CMK (cell line): Measurements from ENCODE around the gene PSME4.
"Not testable (repeated sequence)": the region's sequence is repeated elsewhere in the genome, so short reads cannot be mapped to it uniquely, and the experiment has no call there.

ENCODE experiments used
- DNase-seq: peaks from one replicate; pipeline ENCODE4 v3.0.0-alpha.2; 2010; ENCODE audit warnings: low read depth

Gene PSME4

DNA sequence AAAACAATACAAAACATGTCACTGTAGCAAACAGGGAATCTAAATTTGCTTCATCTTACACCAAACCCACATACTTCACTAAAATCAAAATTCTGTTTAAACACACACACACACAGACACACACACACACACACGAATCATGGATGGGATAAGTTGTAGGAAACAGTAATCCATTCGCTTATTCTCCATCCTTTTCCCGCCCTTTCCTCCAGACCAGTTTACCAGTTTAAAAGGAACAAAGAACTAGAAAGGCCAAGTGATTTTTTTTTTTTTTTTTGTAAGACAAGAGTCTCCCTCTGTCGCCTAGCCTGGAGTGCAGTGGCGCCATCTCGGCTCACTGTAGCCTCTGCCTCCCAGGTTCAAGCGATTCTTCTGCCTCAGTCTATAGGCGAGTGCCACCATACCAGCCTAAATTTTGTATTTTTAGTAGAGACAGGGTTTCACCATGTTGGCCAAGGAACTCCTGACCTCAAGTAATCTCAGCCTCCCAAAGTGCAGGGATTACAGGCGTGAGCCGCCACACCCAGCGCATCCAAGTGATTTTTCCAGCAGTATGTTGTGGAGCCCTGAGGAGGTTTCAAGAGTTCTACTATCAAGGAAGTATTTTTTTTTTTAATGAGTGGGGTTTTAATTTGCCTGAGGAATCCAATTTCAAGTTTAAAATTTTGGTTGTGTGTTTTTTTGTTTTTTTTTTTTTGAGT is 5.7 kb downstream of the PSME4 start:
- no peak for DNase-seq

GRCh38 chr2:53964257-53964952 is 6.4 kb downstream of the PSME4 start:
- no peak for DNase-seq

- DNase-seq, result not testable (repeated sequence)
Observed at GRCh38 chr2:53961478-53962216, 9.1 kb downstream of the PSME4 start.

DNA sequence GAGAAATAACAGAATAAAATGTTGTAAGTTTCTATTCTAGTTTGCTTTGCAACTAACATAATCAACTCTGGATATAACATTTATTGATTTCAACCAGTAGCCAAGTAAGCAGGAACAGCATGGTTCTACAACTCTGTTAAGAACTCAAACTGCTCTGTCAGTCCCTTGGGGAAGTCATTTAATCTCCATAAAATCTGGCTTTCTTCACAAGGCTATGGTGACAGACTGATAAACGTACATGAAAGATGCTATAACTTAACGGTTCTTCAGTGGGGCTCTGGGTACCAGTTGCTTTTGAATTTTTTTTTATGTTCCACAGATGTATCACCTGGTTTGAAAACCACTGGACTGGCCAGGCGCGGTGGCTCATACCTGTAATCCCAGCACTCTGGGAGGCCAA is 10.3 kb downstream of the PSME4 start:
- no peak for DNase-seq

GRCh38 chr2:53958443-53958842 is 12.3 kb downstream of the PSME4 start:
- no peak for DNase-seq

GRCh38 chr2:53952519-53952918 is 18.3 kb downstream of the PSME4 start:
- DNase-seq, result no peak

DNA sequence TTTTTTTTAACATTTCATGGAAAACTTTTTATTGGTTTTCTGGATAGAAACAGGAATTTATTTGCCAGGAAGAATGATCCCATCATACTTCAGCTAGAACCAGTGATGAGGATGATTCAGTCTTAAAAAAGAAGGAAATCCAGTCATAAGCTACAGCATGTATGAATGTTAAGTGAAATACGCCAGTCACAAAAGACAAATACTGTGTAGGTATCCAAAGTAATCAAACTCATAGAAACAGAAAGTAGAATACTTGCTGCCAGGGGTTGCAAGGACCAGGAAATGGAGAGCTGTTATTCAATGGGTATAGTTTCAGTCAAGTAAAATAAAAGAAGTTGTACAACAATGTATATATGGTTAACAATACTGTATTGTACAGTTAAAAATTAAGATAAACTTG is 21.3 kb downstream of the PSME4 start:
- DNase-seq, result no peak

DNA sequence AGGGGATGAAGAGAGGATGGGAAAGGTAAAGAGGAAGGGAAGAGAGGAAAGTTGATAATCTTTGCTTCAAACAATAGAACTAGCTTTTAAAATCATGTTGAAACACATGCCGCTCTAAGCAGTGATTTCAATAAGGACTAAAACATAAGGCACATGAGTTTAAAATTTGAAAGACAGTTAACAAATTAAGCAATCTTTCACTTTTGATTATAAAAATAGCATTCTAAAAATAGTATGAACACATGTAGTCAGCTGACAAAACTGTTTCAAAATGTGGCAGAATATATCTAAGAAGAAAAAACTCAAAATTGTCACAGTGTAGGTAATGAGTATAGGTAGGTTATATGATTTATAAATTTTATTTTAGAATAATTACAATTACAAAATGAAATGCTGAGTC is 25.3 kb downstream of the PSME4 start:
- no peak for DNase-seq

- no peak for DNase-seq
Observed at GRCh38 chr2:53944542-53944941, 26.3 kb downstream of the PSME4 start.

GRCh38 chr2:53942280-53942679 is 28.5 kb downstream of the PSME4 start:
- DNase-seq, result no peak

DNA sequence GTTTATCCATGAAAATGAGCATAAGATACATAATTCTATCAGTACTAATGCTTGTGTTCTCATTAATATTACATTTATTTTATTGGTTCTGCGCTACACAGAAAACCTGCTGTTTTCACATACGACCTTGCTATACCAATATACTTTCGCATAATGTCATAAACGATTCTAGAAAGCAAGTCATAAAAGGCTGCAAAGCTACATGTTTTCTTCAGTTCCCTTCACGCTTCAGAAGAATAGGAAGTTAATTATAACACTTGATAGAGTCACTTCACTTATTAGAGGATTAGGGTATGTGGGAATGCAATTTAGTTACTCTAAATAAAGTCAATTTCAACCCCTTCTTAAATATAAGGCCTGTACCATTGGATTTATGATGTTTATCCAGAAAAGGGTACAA is 29.0 kb downstream of the PSME4 start:
- DNase-seq, result no peak

- no peak for DNase-seq
Observed at GRCh38 chr2:53939656-53940055, 31.1 kb downstream of the PSME4 start.

DNA sequence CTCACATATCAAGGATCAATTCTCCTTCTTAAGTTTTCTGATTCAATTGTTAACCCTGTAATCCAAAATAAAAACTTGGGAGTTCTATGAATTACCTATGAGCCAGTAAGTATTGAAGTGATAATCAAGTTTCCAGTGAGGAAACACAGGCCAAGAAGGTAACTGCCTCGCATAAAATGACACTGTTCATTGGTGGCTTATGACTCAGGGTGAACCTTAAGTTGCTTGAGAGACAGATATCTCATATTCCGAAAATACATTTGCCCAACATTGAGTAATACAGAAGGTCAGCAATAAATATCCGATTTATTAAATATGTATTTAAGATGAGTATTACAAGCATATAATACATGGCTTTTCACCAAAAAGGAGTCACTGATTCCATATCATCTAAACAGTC is 31.9 kb downstream of the PSME4 start:
- no peak for DNase-seq

GRCh38 chr2:53933329-53933728 is 37.5 kb downstream of the PSME4 start:
- no peak for DNase-seq

GRCh38 chr2:53926321-53926720 is 44.5 kb downstream of the PSME4 start:
- not testable (repeated sequence) for DNase-seq

GRCh38 chr2:53913721-53914120 is 57.1 kb downstream of the PSME4 start:
- no peak for DNase-seq

- DNase-seq, result no peak
Observed at GRCh38 chr2:53911434-53912189, 59.2 kb downstream of the PSME4 start.

- DNase-seq, result no peak
Observed at GRCh38 chr2:53907582-53907981, 63.2 kb downstream of the PSME4 start.

- DNase-seq, result no peak
Observed at GRCh38 chr2:53905396-53905795, 65.4 kb downstream of the PSME4 start.

DNA sequence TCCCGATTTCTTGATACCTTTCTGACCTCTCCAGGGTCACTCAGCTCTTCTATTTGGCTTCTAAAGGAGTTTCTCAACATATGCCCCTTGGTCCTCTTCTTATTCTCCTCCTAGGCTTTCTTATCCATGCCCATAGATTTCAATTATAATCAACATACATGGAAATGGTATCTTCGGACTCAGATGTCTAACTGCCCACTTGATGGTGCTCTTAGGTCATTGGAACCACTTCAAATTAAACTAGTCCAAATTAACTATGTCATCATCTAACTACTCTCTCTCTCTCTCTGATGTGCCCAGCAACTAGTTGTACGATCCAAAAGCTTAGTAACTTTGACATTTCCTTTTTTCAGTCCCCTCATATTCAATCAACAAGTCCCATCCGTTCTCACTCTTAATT is 67.8 kb downstream of the PSME4 start:
- no peak for DNase-seq

- DNase-seq, result no peak
Observed at GRCh38 chr2:53901192-53901591, 69.6 kb downstream of the PSME4 start.

DNA sequence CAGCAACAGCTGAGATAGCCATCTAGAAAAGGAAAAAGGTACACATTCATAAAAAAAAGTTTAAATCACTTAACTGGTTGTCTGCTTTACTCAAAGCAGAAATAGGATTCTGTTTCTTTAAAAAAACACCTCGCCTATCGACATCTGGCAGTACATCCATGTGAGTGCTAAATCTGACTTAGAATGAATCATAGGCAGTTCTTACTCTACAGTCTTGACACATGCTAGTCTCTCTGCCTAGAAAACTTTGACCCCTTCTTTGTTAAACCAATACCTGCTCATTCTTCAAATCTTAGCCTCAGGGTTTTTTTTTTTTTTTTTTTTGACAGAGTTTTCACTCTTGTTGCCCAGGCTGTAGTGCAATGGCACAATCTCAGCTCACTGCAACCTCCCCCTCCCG is 73.9 kb downstream of the PSME4 start:
- DNase-seq, result no peak
